OCI-LY1 (cell line): ENCODE results near the gene CELSR1.

Experiments used
- EZH2 ChIP-seq: fragments of 200-600 bp; sonication (generic), shearing (Covaris generic); IDR thresholded peaks from 2 replicates; pipeline ENCODE4 v1.8.0; 2017; ENCODE audit warnings: borderline replicate concordance, mixed run types, mild to moderate bottlenecking, antibody characterized with exemption, low read length, moderate library complexity, mixed read lengths
- TF ChIP-seq, protein P1 (sequence below): fragments of 200-600 bp; sonication (generic), shearing (Covaris generic); IDR thresholded peaks from 2 replicates; pipeline ENCODE4 v1.5.1; 2017; ENCODE audit warnings: mild to moderate bottlenecking, antibody characterized with exemption, low read length, moderate library complexity, mixed read lengths

GRCh38 chr22:46581538-46582244 lies 44.3 kb upstream of the CELSR1 start:
- TF ChIP-seq EZH2 = no peak
- TF ChIP-seq, protein P1, sequence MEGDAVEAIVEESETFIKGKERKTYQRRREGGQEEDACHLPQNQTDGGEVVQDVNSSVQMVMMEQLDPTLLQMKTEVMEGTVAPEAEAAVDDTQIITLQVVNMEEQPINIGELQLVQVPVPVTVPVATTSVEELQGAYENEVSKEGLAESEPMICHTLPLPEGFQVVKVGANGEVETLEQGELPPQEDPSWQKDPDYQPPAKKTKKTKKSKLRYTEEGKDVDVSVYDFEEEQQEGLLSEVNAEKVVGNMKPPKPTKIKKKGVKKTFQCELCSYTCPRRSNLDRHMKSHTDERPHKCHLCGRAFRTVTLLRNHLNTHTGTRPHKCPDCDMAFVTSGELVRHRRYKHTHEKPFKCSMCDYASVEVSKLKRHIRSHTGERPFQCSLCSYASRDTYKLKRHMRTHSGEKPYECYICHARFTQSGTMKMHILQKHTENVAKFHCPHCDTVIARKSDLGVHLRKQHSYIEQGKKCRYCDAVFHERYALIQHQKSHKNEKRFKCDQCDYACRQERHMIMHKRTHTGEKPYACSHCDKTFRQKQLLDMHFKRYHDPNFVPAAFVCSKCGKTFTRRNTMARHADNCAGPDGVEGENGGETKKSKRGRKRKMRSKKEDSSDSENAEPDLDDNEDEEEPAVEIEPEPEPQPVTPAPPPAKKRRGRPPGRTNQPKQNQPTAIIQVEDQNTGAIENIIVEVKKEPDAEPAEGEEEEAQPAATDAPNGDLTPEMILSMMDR = no peak
